ENCODE measurements around the gene CAPN14. TPM values are rescaled to one million over a fixed set of nuclear protein-coding genes. Genes with fewer than 3 reads are reported as not detected.
A peak's percentile ranks its signal among the peaks of the same experiment; 100 is the strongest.
"Not testable (repeated sequence)": the region's sequence is repeated elsewhere in the genome, so short reads cannot be mapped to it uniquely, and the experiment has no call there.

Gene CAPN14
- polyA plus RNA-seq, 3 donors = 0.04 to 0.07 (median 0.06) TPM

GRCh38 chr2:31199206-31199605 lies 18.1 kb downstream of the CAPN14 start:
- DNase-seq (ENCODE audit: low read depth in 3 of 3, low spot score in 2 of 3) = no peak

- no peak for DNase-seq (ENCODE audit: low read depth in 3 of 3, low spot score in 2 of 3)
These were observed 19.6 kb downstream of the CAPN14 start for GRCh38 chr2:31197669-31198068.

GRCh38 chr2:31197166-31197565 lies 20.1 kb downstream of the CAPN14 start:
- no peak for DNase-seq (ENCODE audit: low read depth in 3 of 3, low spot score in 2 of 3)

- no peak for DNase-seq (ENCODE audit: low read depth in 3 of 3, low spot score in 2 of 3)
These were observed 20.7 kb downstream of the CAPN14 start for GRCh38 chr2:31196622-31197021.

GRCh38 chr2:31193806-31194205 lies 23.5 kb downstream of the CAPN14 start:
- no peak for DNase-seq (ENCODE audit: low read depth in 3 of 3, low spot score in 2 of 3)

GRCh38 chr2:31192851-31193392 lies 24.4 kb downstream of the CAPN14 start:
- DNase-seq (ENCODE audit: low read depth in 3 of 3, low spot score in 2 of 3) = no peak

- no peak for DNase-seq (ENCODE audit: low read depth in 3 of 3, low spot score in 2 of 3)
These were observed 24.9 kb downstream of the CAPN14 start for GRCh38 chr2:31192396-31192795.

- DNase-seq (ENCODE audit: low read depth in 3 of 3, low spot score in 2 of 3) = no peak
These were observed 25.4 kb downstream of the CAPN14 start for GRCh38 chr2:31191931-31192330.

- no peak for DNase-seq (ENCODE audit: low read depth in 3 of 3, low spot score in 2 of 3)
These were observed 27.1 kb downstream of the CAPN14 start for GRCh38 chr2:31190188-31190587.

- no peak for DNase-seq (ENCODE audit: low read depth in 3 of 3, low spot score in 2 of 3)
These were observed 28.2 kb downstream of the CAPN14 start for GRCh38 chr2:31189141-31189540.

GRCh38 chr2:31188131-31188530 lies 29.2 kb downstream of the CAPN14 start:
- DNase-seq (ENCODE audit: low read depth in 3 of 3, low spot score in 2 of 3) = no peak

GRCh38 chr2:31187166-31187565 lies 30.1 kb downstream of the CAPN14 start:
- DNase-seq (ENCODE audit: low read depth in 3 of 3, low spot score in 2 of 3) = no peak

GRCh38 chr2:31183973-31184372 lies 33.3 kb downstream of the CAPN14 start:
- not testable (repeated sequence) for DNase-seq (ENCODE audit: low read depth in 3 of 3, low spot score in 2 of 3)

GRCh38 chr2:31176742-31177141 lies 40.6 kb downstream of the CAPN14 start:
- DNase-seq (ENCODE audit: low read depth in 3 of 3, low spot score in 2 of 3) = no peak

GRCh38 chr2:31171142-31171541 lies 46.2 kb downstream of the CAPN14 start:
- no peak for DNase-seq (ENCODE audit: low read depth in 3 of 3, low spot score in 2 of 3)

GRCh38 chr2:31170071-31170698 lies 47.1 kb downstream of the CAPN14 start:
- DNase-seq (ENCODE audit: low read depth in 3 of 3, low spot score in 2 of 3) = peak; percentile 26 to 37 (median 31)

- no peak for DNase-seq (ENCODE audit: low read depth in 3 of 3, low spot score in 2 of 3)
These were observed 49.0 kb downstream of the CAPN14 start for GRCh38 chr2:31168291-31168690.

- no peak for DNase-seq (ENCODE audit: low read depth in 3 of 3, low spot score in 2 of 3)
These were observed 50.4 kb downstream of the CAPN14 start for GRCh38 chr2:31166925-31167324.

- no peak for DNase-seq (ENCODE audit: low read depth in 3 of 3, low spot score in 2 of 3)
These were observed 54.2 kb downstream of the CAPN14 start for GRCh38 chr2:31163011-31163539.

GRCh38 chr2:31161637-31162036 lies 55.7 kb downstream of the CAPN14 start:
- no peak for DNase-seq (ENCODE audit: low read depth in 3 of 3, low spot score in 2 of 3)

GRCh38 chr2:31151501-31151900 lies 65.8 kb downstream of the CAPN14 start:
- DNase-seq (ENCODE audit: low read depth in 3 of 3, low spot score in 2 of 3) = no peak

GRCh38 chr2:31150120-31150670 lies 67.1 kb downstream of the CAPN14 start:
- DNase-seq (ENCODE audit: low read depth in 3 of 3, low spot score in 2 of 3) = no peak
